A673 (cell line): ENCODE results near the gene SND1. TPM values are rescaled to one million over a fixed set of nuclear protein-coding genes. Genes with fewer than 3 reads are reported as not detected.

Experiments used
- BruUV-seq: library from RNA; stranded (reverse); fragments of 400-500 nt; replicated peaks from 2 replicates; lab custom pipeline; 2021; lab: Mats Ljungman, UMichigan
- CTCF ChIA-PET: fragments of 300-600 bp; sonication (Branson Sonifier 250); formaldehyde crosslinking; loops from one replicate; lab custom pipeline; 2022; ENCODE audit warnings: antibody characterized with exemption; lab: Charles Lee
- POLR2A ChIA-PET: fragments of 300-600 bp; sonication (Branson Sonifier 250); formaldehyde crosslinking; loops from one replicate; lab custom pipeline; 2022; ENCODE audit warnings: antibody characterized with exemption; ENCODE audit not compliant: low non-redundant PET; lab: Charles Lee
- DNase-seq: peaks from one replicate; pipeline ENCODE4 v3.0.0-alpha.2; 2015; ENCODE audit warnings: low spot score
- H3K27ac ChIP-seq: fragments of 200-600 bp; sonication (generic); 2 replicates; pipeline ENCODE4 v1.5.1; 2016; ENCODE audit warnings: mixed run types, low read depth, mild to moderate bottlenecking, mixed read lengths, antibody characterized with exemption, low read length; ENCODE audit not compliant: poor library complexity, severe bottlenecking
- H3K27me3 ChIP-seq: fragments of 200-600 bp; sonication (generic); replicated peaks from 2 replicates; pipeline ENCODE4 v1.6.1; 2017; ENCODE audit warnings: mixed run types, low read depth, mild to moderate bottlenecking, mixed read lengths, antibody characterized with exemption, low read length; ENCODE audit not compliant: insufficient read depth, poor library complexity
- H3K36me3 ChIP-seq: fragments of 200-600 bp; sonication (generic); 2 replicates; pipeline ENCODE4 v1.6.1; 2016; ENCODE audit warnings: mixed run types, mild to moderate bottlenecking, mixed read lengths, antibody characterized with exemption, low read length; ENCODE audit not compliant: insufficient read depth, poor library complexity, severe bottlenecking
- H3K4me1 ChIP-seq: fragments of 200-600 bp; sonication (generic); 2 replicates; pipeline ENCODE4 v1.6.1; 2017; ENCODE audit warnings: mixed run types, mild to moderate bottlenecking, mixed read lengths, antibody characterized with exemption, low read length; ENCODE audit not compliant: insufficient read depth, poor library complexity, severe bottlenecking
- H3K4me3 ChIP-seq: fragments of 200-600 bp; sonication (generic); 2 replicates; pipeline ENCODE4 v1.5.1; 2016; ENCODE audit warnings: low read depth, mixed run types, mild to moderate bottlenecking, mixed read lengths, low read length; ENCODE audit not compliant: poor library complexity, severe bottlenecking
- H3K9me3 ChIP-seq: fragments of 200-600 bp; sonication (generic); 2 replicates; pipeline ENCODE4 v1.6.1; 2016; ENCODE audit warnings: mixed run types, low read depth, mild to moderate bottlenecking, mixed read lengths, antibody characterized with exemption, low read length; ENCODE audit not compliant: poor library complexity, severe bottlenecking
- EZH2 ChIP-seq: fragments of 200-600 bp; sonication (generic); IDR thresholded peaks from 2 replicates; pipeline ENCODE4 v1.6.1; 2017; ENCODE audit warnings: borderline replicate concordance, low read depth, mild to moderate bottlenecking, mixed read lengths, antibody characterized with exemption, low read length; ENCODE audit not compliant: poor library complexity, severe bottlenecking
- intact Hi-C: fragments of 100-400 bp; cut with micrococcal nuclease; formaldehyde crosslinking; loops from one replicate; pipeline ENCODE4 v1.10.0; 2022; ENCODE audit not compliant: unreplicated experiment
- total RNA-seq: library from RNA; stranded (reverse); gene quantifications from 2 replicates; pipeline ENCODE4 v1.2.3, GENCODE V29; 2021
- TF ChIP-seq, protein P1 (sequence below): fragments of 300-800, 200-600 bp; sonication (generic); conservative IDR thresholded peaks from 2 replicates; pipeline ENCODE4 v1.5.1; 2017; ENCODE audit warnings: low read depth, mild to moderate bottlenecking, antibody characterized with exemption, low read length, moderate library complexity, mixed read lengths

SND1 gene
- total RNA-seq, 1 experiment from 2014 or later: 177 TPM

DNA sequence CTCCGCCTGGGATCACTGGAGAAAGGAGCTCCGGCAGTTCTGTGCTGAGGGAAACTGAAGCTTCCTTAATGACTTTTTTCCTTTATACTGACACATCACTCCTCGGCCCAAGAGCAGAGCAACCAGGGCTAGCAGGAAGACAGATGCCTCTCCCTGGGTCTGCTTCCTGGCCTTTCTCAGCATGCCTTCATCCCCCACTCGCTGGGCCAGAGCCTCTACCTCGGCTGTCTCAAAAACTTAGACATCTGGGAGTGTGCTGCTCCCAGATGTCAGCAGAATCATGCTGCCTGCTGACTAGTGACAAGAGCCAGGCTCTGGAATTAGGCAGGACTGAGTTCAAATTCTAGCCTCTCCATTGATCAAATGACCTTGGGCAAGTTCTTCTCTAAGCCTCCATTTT lies 403.6 kb downstream of the SND1 start:
- no TSS peak for BruUV-seq
- intact Hi-C loops: no loop called here
- Histone ChIP-seq H3K4me1 (peaks cover 12% of the 10 kb centered on the region), H3K9me3 (no peaks in the 10 kb centered on the region), H3K27me3 (no peaks in the 10 kb centered on the region), H3K36me3 (no peaks in the 10 kb centered on the region), H3K27ac (no peak overlapping the region), H3K4me3 (no peak overlapping the region)
- CTCF ChIA-PET: no interaction called here
- POLR2A ChIA-PET: no interaction called here
- DNase-seq: no peak
- TF ChIP-seq, protein P1, sequence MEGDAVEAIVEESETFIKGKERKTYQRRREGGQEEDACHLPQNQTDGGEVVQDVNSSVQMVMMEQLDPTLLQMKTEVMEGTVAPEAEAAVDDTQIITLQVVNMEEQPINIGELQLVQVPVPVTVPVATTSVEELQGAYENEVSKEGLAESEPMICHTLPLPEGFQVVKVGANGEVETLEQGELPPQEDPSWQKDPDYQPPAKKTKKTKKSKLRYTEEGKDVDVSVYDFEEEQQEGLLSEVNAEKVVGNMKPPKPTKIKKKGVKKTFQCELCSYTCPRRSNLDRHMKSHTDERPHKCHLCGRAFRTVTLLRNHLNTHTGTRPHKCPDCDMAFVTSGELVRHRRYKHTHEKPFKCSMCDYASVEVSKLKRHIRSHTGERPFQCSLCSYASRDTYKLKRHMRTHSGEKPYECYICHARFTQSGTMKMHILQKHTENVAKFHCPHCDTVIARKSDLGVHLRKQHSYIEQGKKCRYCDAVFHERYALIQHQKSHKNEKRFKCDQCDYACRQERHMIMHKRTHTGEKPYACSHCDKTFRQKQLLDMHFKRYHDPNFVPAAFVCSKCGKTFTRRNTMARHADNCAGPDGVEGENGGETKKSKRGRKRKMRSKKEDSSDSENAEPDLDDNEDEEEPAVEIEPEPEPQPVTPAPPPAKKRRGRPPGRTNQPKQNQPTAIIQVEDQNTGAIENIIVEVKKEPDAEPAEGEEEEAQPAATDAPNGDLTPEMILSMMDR: no peak
- no peak for TF ChIP-seq EZH2

DNA sequence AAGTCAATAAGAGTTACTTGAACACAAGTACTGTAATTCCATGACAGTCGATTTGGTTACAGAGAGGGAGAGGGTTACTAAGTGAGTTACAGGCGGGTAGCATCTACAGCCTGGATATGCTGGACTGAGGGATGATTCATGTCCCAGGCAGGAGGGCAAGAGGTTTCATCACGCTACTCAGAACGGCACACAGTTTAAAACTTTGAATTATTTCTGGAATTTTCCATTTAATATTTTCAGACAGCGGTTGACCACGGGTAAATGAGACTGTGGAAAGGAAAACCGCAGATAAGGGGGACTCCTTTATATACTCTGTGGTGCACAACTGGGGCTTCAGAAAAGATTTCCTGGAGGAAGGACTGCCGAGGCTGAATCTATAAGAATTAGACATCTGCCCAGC lies 404.9 kb downstream of the SND1 start:
- TF ChIP-seq EZH2: no peak
- TF ChIP-seq, protein P1: no peak
- DNase-seq: no peak

DNA sequence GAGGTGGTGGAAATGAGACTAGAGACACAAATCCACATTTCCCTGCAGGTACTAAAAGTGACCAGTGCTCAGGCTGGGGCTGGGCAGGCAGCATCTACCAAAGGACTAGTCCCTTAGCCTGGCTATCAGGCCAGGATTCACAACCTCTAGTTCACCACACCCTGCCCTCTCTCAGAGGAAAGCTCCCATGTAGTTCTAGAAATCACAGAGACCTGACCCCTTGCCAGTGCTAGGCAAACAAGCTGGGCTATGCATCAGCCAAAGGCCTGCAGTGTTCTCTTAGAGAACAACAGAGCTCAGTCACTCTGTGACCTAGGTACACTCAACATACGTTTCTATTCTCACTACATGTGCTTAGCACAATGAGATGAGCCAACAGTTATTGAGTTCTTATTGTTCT lies 405.9 kb downstream of the SND1 start:
- Histone ChIP-seq H3K36me3 (no peaks in the 10 kb centered on the region), H3K9me3 (no peaks in the 10 kb centered on the region), H3K4me1 (peaks cover 4% of the 10 kb centered on the region), H3K27me3 (no peaks in the 10 kb centered on the region), H3K4me3 (no peak overlapping the region), H3K27ac (no peak overlapping the region)
- ChIA-PET CTCF (no interaction called here), POLR2A (no interaction called here)
- intact Hi-C loops: no loop called here
- BruUV-seq: no TSS peak
- DNase-seq: no peak
- no peak for TF ChIP-seq EZH2
- TF ChIP-seq, protein P1: no peak

More for the DNA sequence above, 404.9 kb downstream of the SND1 start:
- no peak overlapping the region for H3K4me3 ChIP-seq
- H3K9me3 ChIP-seq: no peaks in the 10 kb centered on the region
- ChIA-PET CTCF (no interaction called here), POLR2A (no interaction called here)
- intact Hi-C loops: no loop called here
- H3K4me1 ChIP-seq: peaks cover 12% of the 10 kb centered on the region
- BruUV-seq: no TSS peak
- no peak overlapping the region for H3K27ac ChIP-seq
- H3K36me3 ChIP-seq: no peaks in the 10 kb centered on the region
- H3K27me3 ChIP-seq: no peaks in the 10 kb centered on the region
